ENCODE data around the gene PIAS2.

The PIAS2 gene

DNA sequence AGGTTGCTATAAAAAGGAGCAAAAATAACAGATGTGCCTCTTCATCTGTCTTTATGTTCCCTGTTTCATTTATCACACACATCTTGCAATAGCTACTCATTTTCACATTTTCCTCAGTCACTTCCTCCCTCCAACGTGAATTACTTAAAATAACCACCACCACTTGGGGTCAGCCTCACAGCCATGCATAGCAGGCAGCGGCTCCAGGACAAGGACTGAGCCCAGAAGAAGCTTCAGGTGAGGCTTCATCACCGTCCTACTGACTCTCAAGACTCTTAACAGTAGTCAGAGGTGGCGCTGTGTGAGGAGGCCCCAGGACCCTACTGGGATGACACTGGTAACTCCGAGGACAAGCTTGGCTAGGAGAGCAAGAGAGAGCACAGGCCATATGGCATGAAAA, 144.9 kb downstream of the PIAS2 start:
- no peak overlapping the region for H3K4me3 ChIP-seq (ENCODE audit: low read depth, low read length)
- ChIA-PET CTCF (no interaction called here), POLR2A (no interaction called here)
- TF ChIP-seq, protein P1, sequence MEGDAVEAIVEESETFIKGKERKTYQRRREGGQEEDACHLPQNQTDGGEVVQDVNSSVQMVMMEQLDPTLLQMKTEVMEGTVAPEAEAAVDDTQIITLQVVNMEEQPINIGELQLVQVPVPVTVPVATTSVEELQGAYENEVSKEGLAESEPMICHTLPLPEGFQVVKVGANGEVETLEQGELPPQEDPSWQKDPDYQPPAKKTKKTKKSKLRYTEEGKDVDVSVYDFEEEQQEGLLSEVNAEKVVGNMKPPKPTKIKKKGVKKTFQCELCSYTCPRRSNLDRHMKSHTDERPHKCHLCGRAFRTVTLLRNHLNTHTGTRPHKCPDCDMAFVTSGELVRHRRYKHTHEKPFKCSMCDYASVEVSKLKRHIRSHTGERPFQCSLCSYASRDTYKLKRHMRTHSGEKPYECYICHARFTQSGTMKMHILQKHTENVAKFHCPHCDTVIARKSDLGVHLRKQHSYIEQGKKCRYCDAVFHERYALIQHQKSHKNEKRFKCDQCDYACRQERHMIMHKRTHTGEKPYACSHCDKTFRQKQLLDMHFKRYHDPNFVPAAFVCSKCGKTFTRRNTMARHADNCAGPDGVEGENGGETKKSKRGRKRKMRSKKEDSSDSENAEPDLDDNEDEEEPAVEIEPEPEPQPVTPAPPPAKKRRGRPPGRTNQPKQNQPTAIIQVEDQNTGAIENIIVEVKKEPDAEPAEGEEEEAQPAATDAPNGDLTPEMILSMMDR (IDR thresholded peaks at IDR 0.05; ENCODE audit: insufficient read depth, low read length, missing control alignments), result no peak
- no peak for DNase-seq (ENCODE audit: low read depth, low spot score)

DNA sequence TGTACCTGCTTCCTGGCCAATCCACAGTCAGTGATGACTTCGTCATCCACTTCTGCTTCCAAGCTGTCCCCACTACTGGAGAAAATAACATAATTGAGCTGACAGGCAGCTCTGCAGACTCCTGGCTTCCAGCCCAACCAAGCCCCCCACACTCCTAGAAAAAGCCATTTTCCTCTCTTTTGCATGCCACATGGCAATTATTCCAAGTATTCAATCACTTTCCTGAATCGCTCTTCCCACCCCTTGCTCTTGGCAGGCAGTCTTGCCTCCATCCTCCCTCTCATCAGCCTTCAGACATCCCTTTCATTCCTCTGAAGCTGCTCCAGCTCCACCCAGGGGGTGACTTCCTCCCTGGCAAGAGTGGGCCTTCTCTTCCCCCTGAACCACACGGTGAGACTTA, 146.2 kb downstream of the PIAS2 start:
- POLR2A ChIA-PET, result no interaction called here
- H3K4me3 ChIP-seq (ENCODE audit: low read depth, low read length), result no peak overlapping the region
- DNase-seq (ENCODE audit: low read depth, low spot score), result no peak
- TF ChIP-seq, protein P1 (IDR thresholded peaks at IDR 0.05; ENCODE audit: insufficient read depth, low read length, missing control alignments), result no peak
- CTCF ChIA-PET, result no interaction called here

DNA sequence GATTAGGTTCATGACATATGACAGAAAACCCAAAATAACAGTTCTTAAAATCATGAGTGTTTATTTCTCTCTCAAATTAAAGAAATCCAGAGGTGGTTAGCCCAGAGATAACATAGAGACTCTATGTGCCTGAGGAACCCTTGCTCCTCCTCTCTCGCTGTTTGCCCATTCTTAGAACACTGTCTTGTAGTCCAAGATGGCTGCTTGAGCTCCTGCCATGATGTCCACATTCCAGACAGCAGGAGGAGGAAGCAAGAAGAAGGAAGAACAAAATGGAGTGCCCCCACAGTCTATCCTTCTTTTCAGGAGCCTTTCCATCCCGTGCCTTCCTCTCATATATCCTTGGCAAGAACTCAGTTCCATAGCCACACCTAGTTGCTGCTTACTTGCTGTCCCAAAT, 146.6 kb downstream of the PIAS2 start:
- CTCF ChIA-PET, result no interaction called here

DNA sequence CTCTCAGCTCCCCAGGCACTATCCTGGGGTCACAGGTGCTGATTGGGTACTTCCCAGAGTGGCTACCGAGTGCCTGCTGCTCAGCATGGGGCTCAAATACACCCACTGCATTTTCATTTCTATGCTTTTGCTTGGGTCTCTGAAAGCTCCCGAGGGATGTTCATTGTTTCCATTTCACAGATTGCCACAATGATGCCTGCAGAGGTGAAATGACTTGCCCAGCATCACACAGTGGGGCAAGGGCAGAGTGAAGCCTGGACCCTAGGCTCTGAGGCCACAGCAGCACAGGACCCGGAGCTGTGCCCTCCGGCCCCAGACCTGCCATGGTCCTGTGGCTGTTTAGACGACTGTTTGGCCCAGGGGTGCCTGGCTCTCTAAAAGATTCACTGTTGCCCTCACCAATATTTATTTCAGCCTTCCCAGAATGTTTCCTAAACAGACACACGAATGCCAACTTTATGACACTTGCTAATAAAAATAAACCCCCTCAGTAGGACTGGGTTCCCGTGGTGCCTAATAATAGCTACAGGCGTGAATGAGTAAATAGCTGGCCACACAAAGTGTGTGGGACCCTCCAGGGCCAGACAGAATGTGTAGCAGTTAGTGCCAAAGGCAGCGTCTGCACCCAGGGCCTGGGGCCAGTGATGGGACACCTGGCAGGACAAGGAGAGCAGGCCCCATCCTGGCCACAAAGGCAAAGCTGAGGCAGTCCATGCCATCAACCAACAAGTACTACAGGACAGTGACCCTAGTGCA, 149.0 kb downstream of the PIAS2 start:
- H3K4me3 ChIP-seq (ENCODE audit: low read depth, low read length), result no peak overlapping the region
- DNase-seq (ENCODE audit: low read depth, low spot score), result no peak
- ChIA-PET CTCF (no interaction called here), POLR2A (no interaction called here)
- TF ChIP-seq, protein P1 (IDR thresholded peaks at IDR 0.05; ENCODE audit: insufficient read depth, low read length, missing control alignments), result no peak

More for the DNA sequence above, 146.6 kb downstream of the PIAS2 start:
- no peak for DNase-seq (ENCODE audit: low read depth, low spot score)
- POLR2A ChIA-PET, result no interaction called here
- H3K4me3 ChIP-seq (ENCODE audit: low read depth, low read length), result no peak overlapping the region
- TF ChIP-seq, protein P1 (IDR thresholded peaks at IDR 0.05; ENCODE audit: insufficient read depth, low read length, missing control alignments), result no peak

DNA sequence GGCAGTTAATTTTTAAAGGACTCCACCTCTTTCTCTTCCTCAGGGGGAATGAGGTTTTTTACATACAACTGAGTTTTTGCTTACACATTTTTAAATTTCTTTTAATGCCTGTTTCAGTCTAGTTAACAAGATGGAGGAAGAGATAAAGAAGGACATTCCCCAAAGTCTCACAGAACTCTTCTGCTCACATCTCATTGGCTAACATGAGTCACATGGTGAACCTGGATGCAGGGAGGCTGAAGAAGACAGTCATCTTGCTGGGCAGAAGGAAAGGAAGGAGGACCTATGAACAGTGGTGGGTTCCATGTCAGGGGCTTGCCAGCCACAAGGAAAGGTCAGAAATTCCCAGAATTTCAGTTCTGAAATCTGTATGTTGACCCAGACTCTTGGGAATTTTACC, 150.1 kb downstream of the PIAS2 start:
- ChIA-PET CTCF (no interaction called here), POLR2A (no interaction called here)
- TF ChIP-seq, protein P1 (IDR thresholded peaks at IDR 0.05; ENCODE audit: insufficient read depth, low read length, missing control alignments), result no peak
- no peak for DNase-seq (ENCODE audit: low read depth, low spot score)
- H3K4me3 ChIP-seq (ENCODE audit: low read depth, low read length), result no peak overlapping the region

DNA sequence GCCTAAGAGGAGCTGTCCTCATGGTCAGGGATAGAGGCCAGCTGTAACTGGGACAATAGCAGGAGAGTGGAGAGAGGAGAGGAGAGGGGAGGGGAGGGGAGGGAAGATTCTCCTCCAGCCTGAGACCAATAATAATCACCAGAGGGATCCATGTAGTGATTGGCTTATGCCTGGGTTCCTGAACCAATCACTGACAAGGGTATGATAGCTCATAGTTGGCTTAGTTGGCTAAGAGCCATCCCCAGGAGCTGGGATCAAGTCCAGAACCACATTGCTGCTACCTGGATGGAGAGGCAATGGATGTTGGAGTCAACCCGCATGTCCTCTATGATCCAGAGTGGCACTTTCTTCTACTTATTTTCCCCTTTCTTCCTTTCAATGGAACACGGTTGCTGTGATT, 152.7 kb downstream of the PIAS2 start:
- ChIA-PET CTCF (no interaction called here), POLR2A (no interaction called here)
- no peak for DNase-seq (ENCODE audit: low read depth, low spot score)
- H3K4me3 ChIP-seq (ENCODE audit: low read depth, low read length), result no peak overlapping the region
- TF ChIP-seq, protein P1 (IDR thresholded peaks at IDR 0.05; ENCODE audit: insufficient read depth, low read length, missing control alignments), result no peak
